Astrocyte (in vitro differentiated cells and primary cell): ENCODE measurements around the gene MLXIP. TPM values are rescaled to one million over a fixed set of nuclear protein-coding genes. Genes with fewer than 3 reads are reported as not detected.
A peak's percentile ranks its signal among the peaks of the same experiment; 100 is the strongest.

Experiments
- DNase-seq: peaks from one replicate; pipeline ENCODE4 v3.0.0-alpha.2; 2010; ENCODE audit warnings: low read depth
- FAIRE-seq: peaks from 2 replicates; lab custom pipeline; 2011; peaks lifted over from hg19 to GRCh38; lab: Jason Lieb, UNC
- H2AFZ ChIP-seq: 2 replicates; pipeline ENCODE4 v1.6.0; 2012; ENCODE audit warnings: low read depth, low read length, inconsistent platforms
- H3K27ac ChIP-seq: 2 replicates; pipeline ENCODE4 v1.5.1; 2011; ENCODE audit warnings: low read depth, low read length, inconsistent platforms
- H3K27me3 ChIP-seq: 2 replicates; pipeline ENCODE4 v1.6.0; 2011; ENCODE audit warnings: low read length, inconsistent platforms; ENCODE audit not compliant: insufficient read depth
- H3K36me3 ChIP-seq: 2 replicates; pipeline ENCODE4 v1.5.1; 2011; ENCODE audit warnings: low read length, inconsistent platforms; ENCODE audit not compliant: insufficient read depth
- H3K4me1 ChIP-seq: 2 replicates; pipeline ENCODE4 v1.5.1; 2011; ENCODE audit warnings: low read length, inconsistent platforms; ENCODE audit not compliant: insufficient read depth
- H3K4me2 ChIP-seq: 2 replicates; pipeline ENCODE4 v1.6.0; 2012; ENCODE audit warnings: low read length, inconsistent platforms
- H3K4me3 ChIP-seq: 2 replicates; pipeline ENCODE4 v1.5.1; 2011; ENCODE audit warnings: low read depth, mild to moderate bottlenecking, low read length, inconsistent platforms; ENCODE audit not compliant: insufficient read depth
- H3K79me2 ChIP-seq: 2 replicates; pipeline ENCODE4 v1.6.0; 2012; ENCODE audit warnings: mild to moderate bottlenecking, low read length, inconsistent platforms; ENCODE audit not compliant: insufficient read depth
- H3K9ac ChIP-seq: 2 replicates; pipeline ENCODE4 v1.6.0; 2012; ENCODE audit warnings: mild to moderate bottlenecking, low read length, inconsistent platforms
- H3K9me3 ChIP-seq: 2 replicates; pipeline ENCODE4 v1.5.1; 2012; ENCODE audit warnings: low read depth, mild to moderate bottlenecking, low read length, inconsistent platforms; ENCODE audit not compliant: insufficient read depth
- H4K20me1 ChIP-seq: 2 replicates; pipeline ENCODE4 v1.6.0; 2012; ENCODE audit warnings: low read length, inconsistent platforms; ENCODE audit not compliant: insufficient read depth
- H3K27ac Mint-ChIP-seq: one replicate; pipeline ENCODE4 v1.8.0; 2021; ENCODE audit warnings: mild to moderate bottlenecking, mixed read lengths; ENCODE audit not compliant: unreplicated experiment
- H3K27me3 Mint-ChIP-seq: one replicate; pipeline ENCODE4 v1.8.0; 2021; ENCODE audit warnings: low read depth, mixed read lengths; ENCODE audit not compliant: unreplicated experiment
- H3K36me3 Mint-ChIP-seq: one replicate; pipeline ENCODE4 v1.8.0; 2021; ENCODE audit warnings: low read depth, mixed read lengths; ENCODE audit not compliant: unreplicated experiment
- H3K4me1 Mint-ChIP-seq: one replicate; pipeline ENCODE4 v1.8.0; 2021; ENCODE audit warnings: low read depth, mixed read lengths; ENCODE audit not compliant: unreplicated experiment
- H3K4me3 Mint-ChIP-seq: one replicate; pipeline ENCODE4 v1.8.0; 2021; ENCODE audit warnings: mild to moderate bottlenecking, moderate library complexity, mixed read lengths; ENCODE audit not compliant: unreplicated experiment
- H3K9me3 Mint-ChIP-seq: one replicate; pipeline ENCODE4 v1.8.0; 2021; ENCODE audit warnings: mild to moderate bottlenecking, mixed read lengths; ENCODE audit not compliant: unreplicated experiment
- CTCF ChIP-seq: IDR thresholded peaks from 2 replicates; pipeline ENCODE4 v1.5.1; 2011; ENCODE audit warnings: low read depth, mild to moderate bottlenecking, inconsistent platforms, low read length, moderate library complexity; ENCODE audit not compliant: insufficient read depth
- EZH2 ChIP-seq: IDR thresholded peaks from 2 replicates; pipeline ENCODE4 v1.6.1; 2012; ENCODE audit warnings: mild to moderate bottlenecking, low read length, inconsistent platforms; ENCODE audit not compliant: insufficient read depth
- total RNA-seq: library from RNA; stranded (reverse); gene quantifications from 2 replicates; pipeline ENCODE4 v1.2.1, GENCODE V29; 2021

MLXIP gene
- total RNA-seq, 1 donor from 2014 or later = 62.5 TPM

- no peak overlapping the region for H3K9ac ChIP-seq
- DNase-seq (no peak), FAIRE-seq (no peak)
- H3K4me3 Mint-ChIP-seq = peak overlapping the region; percentile 40
- TF ChIP-seq CTCF (no peak), EZH2 (no peak)
- H3K79me2 ChIP-seq = no peaks in the 10 kb centered on the region
- no peaks in the 10 kb centered on the region for H3K9me3 Mint-ChIP-seq
- no peak overlapping the region for H3K27ac ChIP-seq
- H3K4me1 ChIP-seq = peaks cover 5% of the 10 kb centered on the region
- H3K27me3 ChIP-seq = no peaks in the 10 kb centered on the region
- no peaks in the 10 kb centered on the region for H3K9me3 ChIP-seq
- no peak overlapping the region for H3K27ac Mint-ChIP-seq
- H3K36me3 ChIP-seq = no peaks in the 10 kb centered on the region
- no peaks in the 10 kb centered on the region for H4K20me1 ChIP-seq
- peaks cover 5% of the 10 kb centered on the region for H3K4me1 Mint-ChIP-seq
- H2AFZ ChIP-seq = no peak overlapping the region
- no peak overlapping the region for H3K4me3 ChIP-seq
- no peaks in the 10 kb centered on the region for H3K36me3 Mint-ChIP-seq
- no peak overlapping the region for H3K4me2 ChIP-seq
- peaks cover 17% of the 10 kb centered on the region for H3K27me3 Mint-ChIP-seq
Observed at GRCh38 chr12:122185079-122185478, 106.5 kb downstream of the MLXIP start.

DNA sequence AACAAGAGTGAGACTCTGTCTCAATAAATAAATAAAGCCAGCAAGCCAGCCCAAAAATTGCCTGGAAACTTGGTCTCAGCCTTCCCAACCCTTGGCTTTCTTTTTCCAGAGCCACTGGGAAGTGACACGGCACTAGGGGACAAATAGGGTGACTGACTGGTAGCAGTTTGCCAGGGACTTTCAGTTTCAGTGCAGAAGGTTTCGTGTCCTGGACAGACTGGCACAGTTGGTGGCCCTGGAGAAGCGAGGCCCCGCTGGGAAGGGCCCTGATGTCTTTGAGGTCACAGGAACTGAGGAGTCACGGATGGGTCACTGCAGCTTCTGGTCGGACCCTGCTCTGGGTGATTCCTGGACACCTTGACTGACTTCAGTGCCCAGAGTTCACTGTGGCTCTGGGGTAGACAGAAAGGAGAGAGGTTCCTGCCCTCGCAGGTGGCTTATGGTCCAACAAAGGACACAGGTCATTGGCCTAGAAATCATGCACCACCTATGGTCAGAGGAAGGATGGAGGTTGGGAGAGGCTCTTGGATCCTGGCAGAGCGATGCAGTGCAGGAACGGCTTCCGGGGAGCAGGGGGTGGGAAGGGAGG is 107.0 kb downstream of the MLXIP start:
- Histone ChIP-seq H3K9me3 (no peaks in the 10 kb centered on the region), H3K9ac (no peak overlapping the region), H3K4me3 (no peak overlapping the region), H3K4me1 (no peaks in the 10 kb centered on the region), H2AFZ (no peak overlapping the region), H4K20me1 (no peaks in the 10 kb centered on the region), H3K79me2 (no peaks in the 10 kb centered on the region), H3K27me3 (no peaks in the 10 kb centered on the region), H3K4me2 (no peak overlapping the region), H3K36me3 (no peaks in the 10 kb centered on the region), H3K27ac (no peak overlapping the region)
- H3K4me1 Mint-ChIP-seq = peaks cover 2% of the 10 kb centered on the region
- DNase-seq (no peak), FAIRE-seq (no peak)
- no peak overlapping the region for H3K27ac Mint-ChIP-seq
- no peaks in the 10 kb centered on the region for H3K36me3 Mint-ChIP-seq
- H3K9me3 Mint-ChIP-seq = no peaks in the 10 kb centered on the region
- TF ChIP-seq CTCF = no peak
- no peak for TF ChIP-seq EZH2
- H3K27me3 Mint-ChIP-seq = peaks cover 17% of the 10 kb centered on the region
- H3K4me3 Mint-ChIP-seq = peak overlapping the region; percentile 40

GRCh38 chr12:122187466-122187865 is 108.9 kb downstream of the MLXIP start:
- H3K4me1 Mint-ChIP-seq = no peaks in the 10 kb centered on the region
- no peak overlapping the region for H3K4me3 Mint-ChIP-seq
- H3K27ac Mint-ChIP-seq = no peak overlapping the region
- no peaks in the 10 kb centered on the region for H3K36me3 ChIP-seq
- peaks cover 19% of the 10 kb centered on the region for H3K27me3 Mint-ChIP-seq
- H2AFZ ChIP-seq = no peak overlapping the region
- peaks cover under 1% of the 10 kb centered on the region for H3K27me3 ChIP-seq
- no peaks in the 10 kb centered on the region for H3K79me2 ChIP-seq
- H3K4me3 ChIP-seq = no peak overlapping the region
- TF ChIP-seq EZH2 = no peak
- no peak for TF ChIP-seq CTCF
- H3K9ac ChIP-seq = no peak overlapping the region
- H4K20me1 ChIP-seq = no peaks in the 10 kb centered on the region
- H3K27ac ChIP-seq = no peak overlapping the region
- FAIRE-seq = no peak
- H3K4me1 ChIP-seq = no peaks in the 10 kb centered on the region
- no peak overlapping the region for H3K4me2 ChIP-seq
- no peaks in the 10 kb centered on the region for H3K9me3 Mint-ChIP-seq
- H3K9me3 ChIP-seq = no peaks in the 10 kb centered on the region
- no peak for DNase-seq
- H3K36me3 Mint-ChIP-seq = no peaks in the 10 kb centered on the region
